Caki2 (cell line): ENCODE measurements around the gene HRH1. TPM values are rescaled to one million over a fixed set of nuclear protein-coding genes. Genes with fewer than 3 reads are reported as not detected.
"Not testable (repeated sequence)": the region's sequence is repeated elsewhere in the genome, so short reads cannot be mapped to it uniquely, and the experiment has no call there.

Experiments used
- DNase-seq: peaks from one replicate; pipeline ENCODE4 v3.0.0-alpha.2; 2015; ENCODE audit warnings: low read depth
- in situ Hi-C: cut with HindIII; loops from 2 replicates; pipeline ENCODE4 v1.10.0; 2016; ENCODE audit warnings: low sequenced_read_pairs, low pct_unique_long_range_greater_than_20kb, mixed read lengths
- total RNA-seq: library from RNA; depleted of rRNA; stranded (reverse); fragments of >200 nt; shearing (Covaris generic); gene quantifications from 2 replicates; pipeline ENCODE4 v1.2.3, GENCODE V29; 2014; ENCODE audit warnings: low replicate concordance

The HRH1 gene
- total RNA-seq, 1 experiment from 2014 or later, result 9.4 TPM

- in situ Hi-C loops, result no loop called here
- no peak for DNase-seq
These were observed 11.2 kb downstream of the HRH1 start for GRCh38 chr3:11165476-11165875.

- in situ Hi-C loops, DNase-seq: not testable (repeated sequence)
These were observed 12.6 kb downstream of the HRH1 start for GRCh38 chr3:11166807-11167400.

GRCh38 chr3:11167590-11167989 is 13.3 kb downstream of the HRH1 start:
- in situ Hi-C loops, result no loop called here
- no peak for DNase-seq

- in situ Hi-C loops, result no loop called here
- no peak for DNase-seq
These were observed 14.1 kb downstream of the HRH1 start for GRCh38 chr3:11168406-11168805.

- no peak for DNase-seq
- in situ Hi-C loops, result no loop called here
These were observed 14.8 kb downstream of the HRH1 start for GRCh38 chr3:11168881-11169805.

- DNase-seq, result no peak
- in situ Hi-C loops, result no loop called here
These were observed 15.9 kb downstream of the HRH1 start for GRCh38 chr3:11170052-11170770.

GRCh38 chr3:11172096-11172690 is 17.9 kb downstream of the HRH1 start:
- no peak for DNase-seq
- in situ Hi-C loops, result no loop called here

DNA sequence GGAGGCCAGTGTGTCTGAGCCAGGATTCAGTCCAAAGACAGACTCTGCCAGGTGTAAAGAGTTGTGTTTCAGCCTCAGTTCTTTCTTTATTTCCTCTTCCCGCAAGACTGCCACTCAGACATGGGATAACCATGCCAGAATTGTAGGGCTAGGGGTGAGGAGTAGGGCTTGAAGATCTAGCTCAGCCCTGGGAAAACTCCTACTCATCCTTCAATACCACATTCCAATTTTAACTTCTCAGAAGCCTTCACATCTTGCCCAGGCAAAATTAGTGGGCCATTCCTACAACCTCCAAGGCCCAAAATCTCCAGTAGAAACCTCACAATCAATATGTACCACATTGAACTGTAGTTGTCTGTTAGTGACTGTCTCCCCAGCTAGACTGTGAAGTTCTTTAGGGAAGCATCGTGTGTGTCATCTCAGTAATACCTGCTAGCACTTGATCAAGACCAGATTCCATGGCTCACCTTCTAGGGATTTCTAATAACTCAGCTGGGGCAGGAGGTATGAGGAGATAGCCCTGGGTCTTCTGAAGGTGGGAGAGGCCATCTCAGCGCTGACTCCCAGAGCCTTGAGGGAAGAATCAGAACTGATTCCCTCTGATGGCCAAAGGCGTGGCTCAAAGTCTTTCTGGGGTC is 19.7 kb downstream of the HRH1 start:
- in situ Hi-C loops, result no loop called here
- DNase-seq, result no peak

- in situ Hi-C loops, result no loop called here
- no peak for DNase-seq
These were observed 24.1 kb downstream of the HRH1 start for GRCh38 chr3:11178421-11178820.

GRCh38 chr3:11184328-11184969 is 30.2 kb downstream of the HRH1 start:
- in situ Hi-C loops, result not testable (repeated sequence)
- DNase-seq, result peak; percentile 25

GRCh38 chr3:11185144-11185543 is 30.9 kb downstream of the HRH1 start:
- no peak for DNase-seq
- in situ Hi-C loops, result no loop called here

DNA sequence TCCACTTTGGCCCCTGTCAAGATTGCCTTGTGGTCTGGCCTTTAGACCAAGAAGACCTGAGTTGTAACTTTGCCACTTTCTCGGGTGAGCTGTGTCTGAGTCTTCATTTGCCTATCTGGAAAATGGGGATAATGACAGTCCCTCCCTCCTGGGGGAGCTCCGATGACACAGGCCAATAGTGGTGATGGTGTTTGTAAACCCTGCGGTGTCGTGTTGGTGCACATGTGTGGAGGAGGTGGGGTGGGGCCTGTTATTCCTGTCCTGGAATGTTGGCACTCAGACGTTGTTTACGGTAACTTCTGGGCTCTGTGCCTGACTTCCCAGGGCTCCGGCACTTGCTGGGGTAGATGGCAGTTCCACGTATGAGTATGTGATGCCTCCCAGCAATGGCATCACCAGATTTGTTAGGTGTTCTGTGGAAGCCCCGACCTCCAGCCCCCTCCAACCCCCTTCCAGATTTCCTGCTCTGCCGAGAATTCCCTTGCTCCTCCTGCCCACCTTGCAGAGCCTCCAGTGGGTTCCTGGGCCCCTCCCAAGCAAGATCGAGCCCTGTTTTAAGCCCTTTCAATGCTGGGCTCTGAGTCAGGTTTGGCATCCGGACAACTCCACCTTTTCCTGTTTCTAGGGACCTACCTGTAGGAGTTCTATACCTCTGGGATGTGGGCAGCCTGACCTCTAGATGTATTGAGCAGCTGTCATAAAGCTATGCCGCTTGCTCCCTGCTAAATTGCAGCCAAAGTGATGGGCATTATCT is 31.4 kb downstream of the HRH1 start:
- peak; percentile 26 for DNase-seq
- in situ Hi-C loops, result no loop called here

- no peak for DNase-seq
- in situ Hi-C loops, result no loop called here
These were observed 32.0 kb downstream of the HRH1 start for GRCh38 chr3:11186318-11186692.

GRCh38 chr3:11186771-11187191 is 32.5 kb downstream of the HRH1 start:
- in situ Hi-C loops, result no loop called here
- DNase-seq, result no peak

GRCh38 chr3:11187681-11188080 is 33.4 kb downstream of the HRH1 start:
- no peak for DNase-seq
- in situ Hi-C loops, result no loop called here

DNA sequence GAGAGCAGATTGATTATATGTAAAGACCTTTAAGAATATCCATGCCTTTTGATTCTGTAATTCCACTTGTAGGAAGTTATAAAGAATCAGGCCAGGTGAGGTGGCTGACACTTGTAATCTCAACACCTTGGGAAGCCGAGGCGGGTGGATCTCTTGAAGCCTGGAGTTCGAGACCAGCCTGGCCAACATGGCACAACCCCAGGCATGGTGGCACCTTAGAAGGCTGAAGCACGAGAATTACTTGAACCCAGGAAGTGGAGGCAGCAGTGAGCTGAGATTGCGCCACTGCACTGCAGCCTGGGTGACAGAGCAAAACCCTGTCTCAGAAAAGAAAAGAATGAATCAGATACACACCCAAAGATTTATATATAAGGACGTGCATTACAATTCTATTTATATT is 33.9 kb downstream of the HRH1 start:
- no peak for DNase-seq
- in situ Hi-C loops, result no loop called here

DNA sequence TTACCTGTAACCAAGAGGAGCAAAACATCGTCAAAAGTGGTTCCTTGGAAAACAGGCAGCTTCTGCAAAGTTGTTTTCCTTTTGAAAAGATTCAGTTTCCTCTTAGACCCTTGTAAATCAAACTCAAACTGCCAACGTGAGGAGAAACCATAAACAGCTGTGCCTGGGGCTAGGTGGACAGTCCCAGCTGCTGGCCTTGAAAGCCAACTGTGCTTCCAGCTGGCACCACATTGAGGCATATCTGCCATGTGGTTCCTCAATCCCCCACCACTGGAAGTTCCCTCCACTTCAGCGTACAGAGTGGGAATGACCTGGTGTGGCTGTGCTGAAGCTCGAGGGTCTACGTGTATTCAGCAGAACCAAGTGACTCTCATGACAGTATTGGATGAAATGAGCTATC is 40.9 kb downstream of the HRH1 start:
- no peak for DNase-seq
- in situ Hi-C loops, result no loop called here
